ENCODE measurements around the gene SF3A1. TPM values are rescaled to one million over a fixed set of nuclear protein-coding genes. Genes with fewer than 3 reads are reported as not detected.
A peak's percentile ranks its signal among the peaks of the same experiment; 100 is the strongest.

Gene SF3A1
- total RNA-seq, 2 experiments from 2014 or later = 335 to 388 TPM

DNA sequence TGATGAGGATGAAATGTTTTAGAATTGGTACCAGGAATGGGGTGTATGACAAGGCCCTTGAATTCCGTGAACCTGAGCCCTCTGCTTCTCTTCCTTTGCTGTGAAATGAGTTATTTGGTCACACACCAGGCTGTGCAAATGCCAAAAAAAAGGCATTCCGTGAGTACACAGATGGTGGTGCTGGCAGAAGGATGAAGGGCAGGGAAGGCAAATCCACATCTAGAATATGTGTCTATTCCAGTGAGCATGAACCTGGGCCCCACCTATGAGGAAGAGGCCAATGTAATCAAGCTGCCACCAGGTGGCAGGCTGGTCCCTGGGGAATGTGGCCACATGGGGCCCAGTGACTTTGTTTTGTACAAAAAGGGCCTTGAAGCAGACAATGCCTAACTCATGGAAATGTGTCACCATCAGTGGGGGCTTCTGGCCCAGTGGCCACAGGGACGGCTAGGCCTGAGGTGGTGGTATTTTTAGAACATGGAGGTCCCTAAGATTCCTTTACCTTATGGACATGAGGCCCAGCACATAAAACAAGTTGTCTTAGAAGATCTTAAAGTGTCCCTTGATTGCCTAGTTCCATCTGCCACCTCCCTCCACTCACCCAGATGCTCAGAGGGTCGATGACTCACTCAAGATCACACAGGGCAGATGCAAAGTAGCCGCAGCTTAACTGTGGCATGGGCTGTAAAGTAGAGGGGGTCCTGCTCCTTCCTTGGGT lies 34.4 kb upstream of the SF3A1 start:
- Mint-ChIP-seq H3K36me3 (ENCODE audit: low read depth) (no peaks in the 10 kb centered on the region), H3K27ac (peak overlapping the region; percentile 68), H3K4me3 (peak overlapping the region; percentile 55), H3K27me3 (no peaks in the 10 kb centered on the region), H3K9me3 (no peaks in the 10 kb centered on the region), H3K4me1 (ENCODE audit: low read depth) (peaks cover 42% of the 10 kb centered on the region)
- no peak overlapping the region for H3K27ac ChIP-seq (ENCODE audit: low read depth in 1 of 2, low read length in 2 of 2)
- H3K9me3 ChIP-seq (ENCODE audit: control insufficient read depth in 1 of 2, insufficient read depth in 1 of 2, low read length in 2 of 2) = no peaks in the 10 kb centered on the region
- H3K4me3 ChIP-seq (ENCODE audit: low read length) = no peak overlapping the region
- peaks cover 38% of the 10 kb centered on the region for H3K4me1 ChIP-seq (ENCODE audit: insufficient read depth, low read length)
- peaks cover 0 to 2% of the 10 kb centered on the region in 2 experiments for H3K27me3 ChIP-seq (ENCODE audit: control insufficient read depth in 1 of 2, insufficient read depth in 2 of 2, low read length in 2 of 2)
- no peaks in the 10 kb centered on the region for H3K36me3 ChIP-seq (ENCODE audit: insufficient read depth, low read length)
- ChIA-PET POLR2A (interaction anchor here (0.7 to 4.4 kb wide), 6 partner anchors 23 to 103 kb away, joined by 3 to 27 read pairs (median 8); partner anchors contain the start of gene CASTOR1), CTCF (interaction anchor here (0.6 to 7.8 kb wide), 17 partner anchors 22 to 721 kb away, joined by 3 to 63 read pairs (median 4); partner anchors contain the start of genes CASTOR1, CCDC157, MTFP1 and SF3A1)
- DNase-seq (peak; percentile 66 to 92 (median 78)), ATAC-seq (ENCODE audit: poor library complexity) (peak; percentile 85)
- intact Hi-C loops (cut with DNase I, micrococcal nuclease) = loop anchor here (1.0 to 10.0 kb wide), 5 partner anchors 35 to 531 kb away; partner anchors contain the start of gene TCN2 (in 1 of the 2)
- TF ChIP-seq, protein P1, sequence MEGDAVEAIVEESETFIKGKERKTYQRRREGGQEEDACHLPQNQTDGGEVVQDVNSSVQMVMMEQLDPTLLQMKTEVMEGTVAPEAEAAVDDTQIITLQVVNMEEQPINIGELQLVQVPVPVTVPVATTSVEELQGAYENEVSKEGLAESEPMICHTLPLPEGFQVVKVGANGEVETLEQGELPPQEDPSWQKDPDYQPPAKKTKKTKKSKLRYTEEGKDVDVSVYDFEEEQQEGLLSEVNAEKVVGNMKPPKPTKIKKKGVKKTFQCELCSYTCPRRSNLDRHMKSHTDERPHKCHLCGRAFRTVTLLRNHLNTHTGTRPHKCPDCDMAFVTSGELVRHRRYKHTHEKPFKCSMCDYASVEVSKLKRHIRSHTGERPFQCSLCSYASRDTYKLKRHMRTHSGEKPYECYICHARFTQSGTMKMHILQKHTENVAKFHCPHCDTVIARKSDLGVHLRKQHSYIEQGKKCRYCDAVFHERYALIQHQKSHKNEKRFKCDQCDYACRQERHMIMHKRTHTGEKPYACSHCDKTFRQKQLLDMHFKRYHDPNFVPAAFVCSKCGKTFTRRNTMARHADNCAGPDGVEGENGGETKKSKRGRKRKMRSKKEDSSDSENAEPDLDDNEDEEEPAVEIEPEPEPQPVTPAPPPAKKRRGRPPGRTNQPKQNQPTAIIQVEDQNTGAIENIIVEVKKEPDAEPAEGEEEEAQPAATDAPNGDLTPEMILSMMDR (IDR thresholded peaks at IDR 0.05) = peak; percentile 78

DNA sequence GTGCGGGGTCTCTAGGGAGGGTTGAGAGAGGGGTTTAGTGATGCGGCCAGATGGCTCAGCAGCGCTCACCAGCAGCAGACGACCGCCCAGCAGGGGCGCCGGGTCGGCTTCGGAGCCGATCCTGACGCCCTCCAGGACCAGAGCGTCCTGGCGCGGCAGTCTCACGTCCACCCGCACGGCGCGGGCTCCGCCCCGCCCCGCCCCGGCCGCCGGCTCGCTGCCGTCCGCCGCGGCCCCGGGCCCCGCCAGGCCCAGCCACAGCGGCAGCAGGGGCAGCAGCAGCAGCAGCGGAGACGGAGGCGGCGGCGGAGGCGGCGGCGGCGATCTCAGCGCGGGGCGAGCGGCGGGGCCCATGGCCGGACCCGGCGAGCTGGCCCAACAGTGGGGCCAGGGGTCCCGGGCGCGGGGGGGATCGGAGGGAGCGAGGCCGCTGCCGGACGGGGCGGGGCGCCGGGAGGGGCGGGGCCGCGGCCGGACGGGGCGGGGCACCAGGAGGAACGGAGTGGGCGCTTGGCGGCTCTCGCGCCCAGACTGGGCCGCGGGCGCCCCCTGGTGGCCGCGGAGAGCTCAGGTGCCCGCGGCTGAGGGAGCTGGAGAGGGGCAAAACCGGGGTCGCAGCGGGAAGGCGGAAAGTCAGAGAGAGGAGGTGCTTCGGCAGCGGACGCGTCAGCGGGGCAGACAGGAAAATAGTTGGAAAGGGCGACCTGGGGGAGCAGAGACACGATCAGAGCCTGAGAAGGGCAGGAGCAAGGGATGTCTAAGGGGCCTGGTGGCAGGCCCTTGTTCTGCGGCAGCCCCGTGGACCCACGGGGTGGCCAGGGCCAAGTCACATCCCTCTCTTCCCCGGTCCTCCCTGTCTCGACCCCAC lies 30.5 kb upstream of the SF3A1 start, which contains the start of gene RNF215:
TSS of gene RNF215 (minus strand) at position 452 of the 868 bp plus-strand sequence. CDS start at position 354, 98 bp downstream.
- H3K36me3 ChIP-seq (ENCODE audit: insufficient read depth, low read length) = no peaks in the 10 kb centered on the region
- ChIA-PET POLR2A (interaction anchor here (0.6 to 3.0 kb wide), 9 partner anchors 30 to 549 kb away, joined by 3 to 83 read pairs (median 3); partner anchors contain the start of genes ASCC2, CASTOR1, CCDC157 and SF3A1), CTCF (interaction anchor here (0.5 to 4.1 kb wide), 23 partner anchors 9 to 280 kb away, joined by 3 to 99 read pairs (median 5); partner anchors contain the start of genes CASTOR1, MTFP1, SEC14L2 and TBC1D10A)
- Mint-ChIP-seq H3K36me3 (ENCODE audit: low read depth) (no peaks in the 10 kb centered on the region), H3K27ac (no peak within 1 kb of the TSS), H3K9me3 (no peaks in the 10 kb centered on the region), H3K4me3 (peak within 1 kb of the TSS; percentile 87), H3K27me3 (no peaks in the 10 kb centered on the region), H3K4me1 (ENCODE audit: low read depth) (peaks cover 26% of the 10 kb centered on the region)
- no peaks in the 10 kb centered on the region for H3K9me3 ChIP-seq (ENCODE audit: control insufficient read depth in 1 of 2, insufficient read depth in 1 of 2, low read length in 2 of 2)
- peak; percentile 82 for ATAC-seq (ENCODE audit: poor library complexity)
- H3K4me1 ChIP-seq (ENCODE audit: insufficient read depth, low read length) = peaks cover 19% of the 10 kb centered on the region
- TF ChIP-seq, protein P1 (IDR thresholded peaks at IDR 0.05) = peak; percentile 69
- no peaks in the 10 kb centered on the region for H3K27me3 ChIP-seq (ENCODE audit: control insufficient read depth in 1 of 2, insufficient read depth in 2 of 2, low read length in 2 of 2)
- peak within 1 kb of the TSS; percentile 45 for H3K4me3 ChIP-seq (ENCODE audit: low read length)
- intact Hi-C loops (cut with DNase I, micrococcal nuclease) = loop anchor here (1.0 to 2.0 kb wide), 6 partner anchors 30 to 279 kb away; partner anchors contain the start of genes CCDC157 (in 2 of the 2) and SF3A1 (in 1 of the 2)
- DNase-seq = peak; percentile 44 to 91 (median 74)
- no peak within 1 kb of the TSS for H3K27ac ChIP-seq (ENCODE audit: low read depth in 1 of 2, low read length in 2 of 2)

DNA sequence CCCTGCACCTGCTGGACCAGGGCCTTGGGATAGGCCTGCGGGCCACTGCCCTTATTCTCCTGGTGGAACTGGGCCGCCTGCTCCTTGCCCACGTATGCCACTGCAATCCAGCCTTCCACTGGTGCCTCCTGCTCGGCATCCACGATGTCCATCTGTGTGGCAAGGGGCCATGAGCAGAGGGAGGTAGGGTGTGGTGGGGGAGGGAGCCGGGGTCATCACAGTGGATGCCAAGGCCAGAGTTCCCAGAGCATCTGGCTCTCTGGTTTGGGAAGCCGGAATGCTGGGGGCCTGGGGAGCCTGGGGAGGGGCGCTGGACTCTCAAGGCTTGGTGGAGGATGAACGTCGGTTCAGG lies 29.9 kb upstream of the SF3A1 start:
- Histone ChIP-seq H3K4me3 (ENCODE audit: low read length) (peak overlapping the region; percentile 45), H3K27me3 (ENCODE audit: control insufficient read depth in 1 of 2, insufficient read depth in 2 of 2, low read length in 2 of 2) (no peaks in the 10 kb centered on the region), H3K9me3 (ENCODE audit: control insufficient read depth in 1 of 2, insufficient read depth in 1 of 2, low read length in 2 of 2) (no peaks in the 10 kb centered on the region), H3K4me1 (ENCODE audit: insufficient read depth, low read length) (peaks cover 17% of the 10 kb centered on the region), H3K36me3 (ENCODE audit: insufficient read depth, low read length) (no peaks in the 10 kb centered on the region), H3K27ac (ENCODE audit: low read depth in 1 of 2, low read length in 2 of 2) (no peak overlapping the region)
- ChIA-PET POLR2A (interaction anchor here (1.2 to 3.0 kb wide), 4 partner anchors 60 to 98 kb away, joined by 3 to 83 read pairs (median 5); partner anchors contain the start of genes CASTOR1 and TBC1D10A), CTCF (interaction anchor here (0.9 to 4.1 kb wide), 6 partner anchors 32 to 122 kb away, joined by 3 to 99 read pairs (median 5); partner anchors contain the start of gene CASTOR1)
- peaks cover 22% of the 10 kb centered on the region for H3K4me1 Mint-ChIP-seq (ENCODE audit: low read depth)
- DNase-seq (peak in 1 of 14 experiments; percentile 43), ATAC-seq (ENCODE audit: poor library complexity) (no peak)
- TF ChIP-seq, protein P1 (IDR thresholded peaks at IDR 0.05) = no peak
- no peaks in the 10 kb centered on the region for H3K36me3 Mint-ChIP-seq (ENCODE audit: low read depth)
- H3K27me3 Mint-ChIP-seq = no peaks in the 10 kb centered on the region
- no peak overlapping the region for H3K27ac Mint-ChIP-seq
- intact Hi-C loops (cut with DNase I, micrococcal nuclease) = loop anchor here (2.0 kb wide), 2 partner anchors 30 to 58 kb away; partner anchors contain the start of genes CCDC157 (in 1 of the 2) and SF3A1 (in 1 of the 2)
- H3K9me3 Mint-ChIP-seq = no peaks in the 10 kb centered on the region
- H3K4me3 Mint-ChIP-seq = peak overlapping the region; percentile 83
